CD4-positive, alpha-beta T cell treated with Interleukin-12 subunit alpha and Interleukin-12 subunit beta, for 1 hour (primary cell): ENCODE measurements around the gene PPFIA1.
"Not testable (repeated sequence)": the region's sequence is repeated elsewhere in the genome, so short reads cannot be mapped to it uniquely, and the experiment has no call there.

ENCODE experiments used
- DNase-seq: peaks from one replicate; pipeline ENCODE4 v3.0.0-alpha.2; 2020

The PPFIA1 gene

GRCh38 chr11:70364745-70365543, 94.5 kb downstream of the PPFIA1 start:
- peak; percentile 48 for DNase-seq

DNA sequence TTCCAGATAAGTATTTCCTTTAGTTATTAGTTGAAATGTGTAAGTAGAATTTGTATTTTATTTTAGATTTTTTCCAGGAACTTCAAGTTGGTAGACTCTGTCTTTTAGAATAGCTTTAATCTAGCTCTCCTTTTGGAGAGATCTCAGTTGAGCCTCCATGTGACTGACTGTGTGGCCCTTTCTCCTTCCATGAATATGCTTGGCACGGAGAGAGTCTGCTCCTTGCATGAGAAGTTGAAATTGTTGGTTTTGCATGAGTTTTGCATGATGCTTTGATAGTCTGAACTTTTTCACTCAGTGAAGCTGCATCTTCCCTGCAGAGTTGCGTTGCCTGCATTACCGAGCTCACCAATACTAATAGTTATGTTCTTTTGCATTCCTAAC, 95.0 kb downstream of the PPFIA1 start:
- no peak for DNase-seq

DNA sequence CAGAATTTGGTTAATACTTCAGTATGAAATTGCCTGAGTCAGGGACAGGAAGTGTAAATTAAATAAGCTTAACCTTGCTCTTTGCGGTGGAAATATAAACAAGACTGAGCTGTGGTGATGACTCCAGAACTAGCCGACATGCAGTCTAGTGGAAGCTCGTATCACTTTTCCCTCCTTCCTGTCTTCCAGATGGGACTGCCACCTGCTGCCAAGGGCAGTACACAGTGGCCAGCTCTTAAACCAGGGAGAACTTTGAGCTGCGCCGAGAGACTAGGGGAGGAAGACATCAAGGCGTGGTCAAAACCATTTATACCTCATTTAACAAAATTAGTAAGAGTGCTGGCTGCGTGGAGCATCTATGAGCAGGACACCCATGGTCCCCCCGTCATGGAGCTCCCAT, 96.6 kb downstream of the PPFIA1 start:
- DNase-seq = no peak

- DNase-seq = no peak
Measured at GRCh38 chr11:70368961-70369360, 98.5 kb downstream of the PPFIA1 start.

GRCh38 chr11:70371241-70371640, 100.8 kb downstream of the PPFIA1 start:
- DNase-seq = no peak

DNA sequence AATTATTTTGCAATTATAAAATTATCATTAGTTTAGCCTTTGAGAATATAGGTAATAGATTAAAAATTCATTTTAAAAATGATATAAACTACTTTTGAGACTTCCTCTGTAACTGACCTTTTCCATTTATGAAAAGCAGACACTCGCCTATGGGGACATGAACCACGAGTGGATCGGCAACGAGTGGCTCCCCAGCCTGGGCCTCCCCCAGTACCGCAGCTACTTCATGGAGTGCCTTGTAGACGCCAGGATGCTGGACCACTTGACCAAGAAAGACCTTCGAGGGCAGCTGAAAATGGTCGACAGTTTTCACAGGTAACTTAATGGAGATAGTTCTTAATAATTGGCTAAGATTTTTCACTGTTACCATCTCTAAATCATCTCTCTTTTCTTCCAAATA, 101.6 kb downstream of the PPFIA1 start:
- no peak for DNase-seq

GRCh38 chr11:70376621-70377020, 106.1 kb downstream of the PPFIA1 start:
- DNase-seq = no peak

DNA sequence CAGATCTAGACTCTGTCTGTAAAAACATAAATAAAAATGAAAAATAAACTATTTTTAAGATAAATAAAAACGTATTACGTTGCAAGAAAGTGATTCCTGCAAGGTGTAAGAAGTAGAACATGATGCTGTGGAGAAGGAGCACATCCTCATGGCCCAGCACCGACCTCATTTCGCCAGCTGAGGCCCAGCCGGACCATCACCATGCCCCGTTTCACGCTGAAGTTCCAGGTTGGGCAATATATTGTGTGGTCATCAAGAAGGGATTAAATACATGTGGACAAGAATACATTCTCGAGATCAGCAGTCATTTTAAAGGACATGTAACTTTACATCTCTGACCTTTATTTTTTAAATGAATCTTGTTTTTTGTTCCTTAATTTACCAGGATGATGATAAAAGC, 107.2 kb downstream of the PPFIA1 start:
- DNase-seq = no peak

DNA sequence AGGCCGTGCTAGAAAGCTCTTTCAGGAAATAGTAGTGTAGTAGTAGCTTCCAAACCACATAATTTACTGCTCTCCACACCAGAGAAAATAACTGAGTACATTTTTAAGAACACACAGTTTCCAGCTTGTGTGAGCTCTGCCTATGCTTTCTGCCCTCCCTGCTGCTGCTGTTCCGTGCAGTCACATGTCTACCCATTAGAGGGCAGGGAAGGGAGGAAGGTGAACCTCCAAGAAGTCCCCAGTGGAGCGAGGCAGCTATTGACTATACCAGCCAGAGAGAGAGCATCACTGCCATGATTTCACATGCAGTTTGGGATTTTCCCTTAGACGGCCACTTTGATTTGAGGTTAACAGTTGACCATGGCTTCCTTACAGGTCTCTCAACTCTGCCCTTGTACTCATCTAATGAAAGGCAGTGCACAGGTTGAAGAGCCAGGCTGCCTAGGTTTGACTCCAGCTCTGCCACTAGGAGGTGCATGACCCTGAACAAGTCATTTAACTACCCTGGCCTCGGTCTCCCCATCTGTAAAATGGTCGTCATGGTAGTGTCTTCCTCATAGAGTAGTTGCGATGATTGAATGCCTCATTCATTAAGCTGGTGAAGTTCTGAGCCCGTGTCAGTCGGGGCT, 108.1 kb downstream of the PPFIA1 start:
- no peak for DNase-seq

- DNase-seq = no peak
Measured at GRCh38 chr11:70381350-70381749, 110.9 kb downstream of the PPFIA1 start.

- DNase-seq = no peak
Measured at GRCh38 chr11:70381872-70382861, 111.7 kb downstream of the PPFIA1 start.

DNA sequence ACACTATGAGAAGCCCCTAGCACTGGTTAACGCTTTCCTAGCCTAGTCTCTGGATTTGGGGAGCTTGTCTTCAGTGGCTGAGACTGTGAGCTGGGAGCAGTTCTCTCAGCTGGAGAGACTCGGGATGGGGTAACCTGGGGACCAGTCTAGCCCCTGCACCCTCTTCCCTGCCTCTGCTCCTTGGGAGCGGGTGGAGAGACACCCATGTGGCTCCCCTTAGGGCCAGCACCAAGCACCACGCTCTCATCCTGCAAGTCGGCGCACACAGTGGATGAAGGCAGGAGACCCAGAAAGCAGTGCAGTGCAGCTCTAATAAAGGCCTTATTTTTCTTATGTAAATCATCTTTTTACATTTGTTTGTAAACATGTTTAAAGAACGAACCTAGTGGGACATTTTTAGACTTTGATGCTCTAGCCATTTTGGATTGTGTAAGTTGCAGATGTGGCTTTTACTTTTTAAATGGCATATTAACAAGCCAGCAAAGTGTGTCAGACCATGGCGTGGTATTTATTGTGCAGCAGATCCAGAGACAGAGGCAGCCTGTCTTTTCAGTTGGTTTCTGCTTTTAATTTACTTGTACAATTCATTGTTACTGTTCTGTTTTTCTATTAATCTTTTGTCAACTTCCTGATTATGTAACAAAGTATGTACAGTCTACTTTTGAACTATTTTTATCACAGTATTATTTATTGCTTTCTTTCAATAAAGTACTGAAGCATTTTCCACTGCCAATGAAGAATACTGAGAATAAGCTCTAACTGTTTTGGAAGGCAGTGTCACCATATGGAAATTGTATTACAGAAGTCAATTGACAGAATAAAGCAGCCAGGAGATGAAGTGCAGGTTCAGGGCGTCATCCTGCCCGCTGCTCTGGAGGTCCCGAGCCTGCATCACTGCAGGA, 113.4 kb downstream of the PPFIA1 start:
- no peak for DNase-seq

DNA sequence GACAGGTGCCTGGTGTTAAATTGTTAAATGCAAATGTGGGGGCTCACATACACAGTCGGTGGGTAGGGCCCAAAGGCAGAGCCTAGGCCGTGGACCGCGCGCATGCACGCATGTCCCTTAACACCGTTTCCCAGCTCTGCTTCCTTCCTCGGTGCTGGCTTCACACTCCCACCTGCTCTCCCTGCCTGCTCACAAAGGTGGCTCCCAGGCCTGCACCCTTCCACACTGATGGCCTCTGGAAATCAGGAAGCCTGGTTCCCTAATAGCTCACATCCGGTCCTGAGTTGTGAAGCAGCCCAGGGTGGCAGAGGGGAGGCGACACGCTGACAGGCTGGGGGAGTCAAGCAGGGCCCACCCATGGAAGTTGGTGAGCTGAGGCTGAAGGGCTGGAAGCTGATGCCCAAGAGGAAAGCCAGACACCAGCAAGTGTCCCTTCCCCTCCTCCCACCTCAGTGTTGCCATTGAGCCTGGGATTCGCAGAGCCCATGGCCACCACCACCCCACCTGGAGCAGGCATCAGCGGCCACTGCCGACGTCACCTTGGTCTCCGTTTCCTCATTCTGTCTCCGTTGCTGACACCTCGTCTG, 114.2 kb downstream of the PPFIA1 start:
- DNase-seq = no peak

GRCh38 chr11:70387564-70387963, 117.1 kb downstream of the PPFIA1 start:
- DNase-seq = no peak

- DNase-seq = no peak
Measured at GRCh38 chr11:70389201-70389600, 118.7 kb downstream of the PPFIA1 start.

GRCh38 chr11:70390882-70391281, 120.4 kb downstream of the PPFIA1 start:
- DNase-seq = not testable (repeated sequence)

- no peak for DNase-seq
Measured at GRCh38 chr11:70394211-70394950, 123.9 kb downstream of the PPFIA1 start.

DNA sequence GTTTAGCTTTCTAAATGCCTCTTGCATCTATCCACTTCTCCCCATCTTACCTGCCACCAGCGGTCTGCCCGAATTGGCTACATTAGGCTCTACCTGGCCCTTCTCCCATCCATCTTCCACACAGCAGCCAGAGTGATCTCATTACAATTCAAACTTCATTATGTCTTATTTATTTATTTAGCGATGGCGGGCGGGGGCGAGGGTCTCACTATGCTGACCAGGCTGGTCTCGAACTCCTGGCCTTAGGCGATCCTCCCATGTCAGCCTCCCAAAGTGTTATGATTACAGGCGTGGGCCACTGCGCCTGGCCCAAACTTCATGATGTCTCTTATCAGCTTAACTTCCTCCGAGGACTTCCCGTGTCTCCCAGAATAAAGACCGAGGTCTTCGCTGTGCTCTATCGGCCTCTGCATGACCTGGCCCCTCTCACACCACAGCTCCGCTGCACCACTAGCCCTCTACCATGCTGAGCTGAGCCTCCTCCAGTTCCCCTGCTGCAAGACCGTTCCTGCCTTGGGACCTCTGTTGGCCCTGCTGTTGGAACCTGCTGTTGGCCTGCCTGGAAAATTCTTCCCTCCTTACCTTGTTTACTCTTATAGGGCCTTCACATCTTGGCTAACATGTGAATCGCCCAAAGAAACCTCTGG, 127.0 kb downstream of the PPFIA1 start:
- DNase-seq = no peak

- peak; percentile 57 for DNase-seq
Measured at GRCh38 chr11:70397983-70398833, 127.7 kb downstream of the PPFIA1 start, which contains the start of gene CTTN. Gene CTTN, plus strand, starts transcription at chr11:70398529. Its CDS starts 8,769 bp downstream, at chr11:70407298.
